ENCODE results near the gene PEMT. TPM values are rescaled to one million over a fixed set of nuclear protein-coding genes. Genes with fewer than 3 reads are reported as not detected.
"Not testable (repeated sequence)": the region's sequence is repeated elsewhere in the genome, so short reads cannot be mapped to it uniquely, and the experiment has no call there.

PEMT gene
- total RNA-seq = 11.4 and 12.2 TPM in 2 replicates

GRCh38 chr17:17591355-17592298 lies at the start of gene PEMT:
PEMT (minus strand) TSS chr17:17591708; CDS start chr17:17591626, 82 bp downstream.
- Mint-ChIP-seq H3K36me3 (ENCODE audit: low read depth) (peaks cover 7% of the 10 kb centered on the region), H3K4me3 (peak within 1 kb of the TSS; percentile 90), H3K27ac (peak within 1 kb of the TSS; percentile 84), H3K27me3 (no peaks in the 10 kb centered on the region), H3K4me1 (peaks cover 15% of the 10 kb centered on the region), H3K9me3 (no peaks in the 10 kb centered on the region)
- intact Hi-C loops (cut with micrococcal nuclease) = loop anchor here (1.0 to 5.0 kb wide), 12 partner anchors 36 to 1055 kb away; partner anchors contain the start of genes ATPAF2, DRC3, DRG2 and FLCN
- peak; percentile 94 for ATAC-seq (ENCODE audit: low read depth)
- ChIA-PET CTCF (interaction anchor here (1.2 kb wide), 1 partner anchor 95 kb away, joined by 4 read pairs; no protein-coding TSS in a partner anchor), POLR2A (interaction anchor here (1.0 to 1.6 kb wide), 4 partner anchors 22 to 381 kb away, joined by 3 to 6 read pairs (median 4); partner anchors contain the start of genes DRC3 and TOM1L2)
- peak; percentile 88 for DNase-seq
- TF ChIP-seq CTCF (IDR thresholded peaks at IDR 0.05) = no peak

- DNase-seq; H3K9me3 Mint-ChIP-seq; H3K27ac Mint-ChIP-seq; H3K36me3 Mint-ChIP-seq (ENCODE audit: low read depth); H3K4me1 Mint-ChIP-seq; H3K27me3 Mint-ChIP-seq; H3K4me3 Mint-ChIP-seq; ATAC-seq (ENCODE audit: low read depth): not testable (repeated sequence)
- CTCF ChIA-PET = interaction anchor here (4.1 kb wide), 1 partner anchor 143 kb away, joined by 65 read pairs; the partner anchor contains the start of gene RASD1
- POLR2A ChIA-PET = interaction anchor here (0.7 kb wide), 1 partner anchor 15 kb away, joined by 4 read pairs; no protein-coding TSS in a partner anchor
- intact Hi-C loops (cut with micrococcal nuclease) = loop anchor here (5.0 kb wide), 2 partner anchors 278 to 637 kb away; no protein-coding TSS in a partner anchor
These were observed 48.3 kb upstream of the PEMT start for GRCh38 chr17:17639661-17640270.

GRCh38 chr17:17638467-17638866 lies 47.0 kb upstream of the PEMT start:
- DNase-seq (no peak), ATAC-seq (ENCODE audit: low read depth) (no peak)
- intact Hi-C loops (cut with micrococcal nuclease) = no loop called here
- ChIA-PET POLR2A (no interaction called here), CTCF (interaction anchor here (1.0 to 1.3 kb wide), 2 partner anchors 142 to 283 kb away, joined by 4 to 5 read pairs; no protein-coding TSS in a partner anchor)
- Mint-ChIP-seq H3K36me3 (ENCODE audit: low read depth) (no peaks in the 10 kb centered on the region), H3K9me3 (peaks cover 4% of the 10 kb centered on the region), H3K4me1 (peaks cover 3% of the 10 kb centered on the region), H3K27ac (no peak overlapping the region), H3K27me3 (peaks cover 1% of the 10 kb centered on the region), H3K4me3 (no peak overlapping the region)
- no peak for TF ChIP-seq CTCF (IDR thresholded peaks at IDR 0.05)

GRCh38 chr17:17636272-17636885 lies 44.9 kb upstream of the PEMT start:
- Mint-ChIP-seq H3K36me3 (ENCODE audit: low read depth) (no peaks in the 10 kb centered on the region), H3K4me1 (peaks cover 3% of the 10 kb centered on the region), H3K27me3 (peaks cover 1% of the 10 kb centered on the region), H3K9me3 (peaks cover 4% of the 10 kb centered on the region), H3K4me3 (no peak overlapping the region), H3K27ac (no peak overlapping the region)
- DNase-seq (no peak), ATAC-seq (ENCODE audit: low read depth) (no peak)
- ChIA-PET POLR2A (interaction anchor here (0.7 kb wide), 1 partner anchor 20 kb away, joined by 3 read pairs; no protein-coding TSS in a partner anchor), CTCF (interaction anchor here (1.3 kb wide), 1 partner anchor 140 kb away, joined by 3 read pairs; no protein-coding TSS in a partner anchor)
- intact Hi-C loops (cut with micrococcal nuclease) = no loop called here
- TF ChIP-seq CTCF (IDR thresholded peaks at IDR 0.05) = no peak

GRCh38 chr17:17635537-17636271 lies 44.2 kb upstream of the PEMT start:
- intact Hi-C loops (cut with micrococcal nuclease); DNase-seq; ATAC-seq (ENCODE audit: low read depth); H3K4me3 Mint-ChIP-seq; H3K9me3 Mint-ChIP-seq; H3K27me3 Mint-ChIP-seq; H3K4me1 Mint-ChIP-seq; H3K27ac Mint-ChIP-seq; H3K36me3 Mint-ChIP-seq (ENCODE audit: low read depth): not testable (repeated sequence)
- ChIA-PET CTCF (interaction anchor here (0.9 kb wide), 1 partner anchor 22 kb away, joined by 3 read pairs; no protein-coding TSS in a partner anchor), POLR2A (interaction anchor here (0.7 kb wide), 1 partner anchor 19 kb away, joined by 3 read pairs; no protein-coding TSS in a partner anchor)

All from activated B cell treated with CpG ODN at 0.5 μM for 24 hours (primary cell).